GM21825 (cell line): Measurements from ENCODE around the gene ETV5.
"Not testable (repeated sequence)": the region's sequence is repeated elsewhere in the genome, so short reads cannot be mapped to it uniquely, and the experiment has no call there.

Source experiments
- ATAC-seq: cut with Tn5 transposase; IDR thresholded peaks from one replicate; pipeline ENCODE4 v1.9.1; 2021; ENCODE audit warnings: mild to moderate bottlenecking, moderate library complexity; ENCODE audit not compliant: unreplicated experiment

ETV5 gene

GRCh38 chr3:186025993-186026392 lies 82.9 kb downstream of the ETV5 start:
- not testable (repeated sequence) for ATAC-seq

GRCh38 chr3:186025161-186025560 lies 83.7 kb downstream of the ETV5 start:
- ATAC-seq = no peak

GRCh38 chr3:186024210-186024609 lies 84.7 kb downstream of the ETV5 start:
- ATAC-seq = no peak

GRCh38 chr3:186022931-186023330 lies 86.0 kb downstream of the ETV5 start:
- no peak for ATAC-seq

- ATAC-seq = no peak
These were observed 87.1 kb downstream of the ETV5 start for GRCh38 chr3:186021673-186022362.

- ATAC-seq = not testable (repeated sequence)
These were observed 87.6 kb downstream of the ETV5 start for GRCh38 chr3:186021250-186021649.

- ATAC-seq = not testable (repeated sequence)
These were observed 89.6 kb downstream of the ETV5 start for GRCh38 chr3:186019288-186019687.

GRCh38 chr3:186014866-186015265 lies 94.0 kb downstream of the ETV5 start:
- no peak for ATAC-seq

GRCh38 chr3:186013312-186013711 lies 95.6 kb downstream of the ETV5 start:
- ATAC-seq = no peak

GRCh38 chr3:186012137-186012536 lies 96.8 kb downstream of the ETV5 start:
- ATAC-seq = no peak

GRCh38 chr3:186004671-186005070 lies 104.2 kb downstream of the ETV5 start:
- ATAC-seq = no peak

- ATAC-seq = no peak
These were observed 104.7 kb downstream of the ETV5 start for GRCh38 chr3:186004209-186004608.

GRCh38 chr3:186003610-186004009 lies 105.3 kb downstream of the ETV5 start:
- no peak for ATAC-seq

- ATAC-seq = no peak
These were observed 105.9 kb downstream of the ETV5 start for GRCh38 chr3:186002884-186003472.

GRCh38 chr3:186001842-186002241 lies 107.0 kb downstream of the ETV5 start:
- ATAC-seq = no peak

GRCh38 chr3:185999221-185999620 lies 109.7 kb downstream of the ETV5 start:
- ATAC-seq = no peak

- ATAC-seq = no peak
These were observed 110.8 kb downstream of the ETV5 start for GRCh38 chr3:185998136-185998535.

GRCh38 chr3:185997130-185997529 lies 111.8 kb downstream of the ETV5 start:
- no peak for ATAC-seq
